Fibroblast of skin of left quadriceps (primary cell): ENCODE data around the gene CFAP100.

Experiments
- DNase-seq, 2 experiments: peaks; one replicate each; pipeline ENCODE4 v3.0.0-alpha.2; 2013; ENCODE audit warnings: low read depth in 2 of 2

Gene CFAP100

DNA sequence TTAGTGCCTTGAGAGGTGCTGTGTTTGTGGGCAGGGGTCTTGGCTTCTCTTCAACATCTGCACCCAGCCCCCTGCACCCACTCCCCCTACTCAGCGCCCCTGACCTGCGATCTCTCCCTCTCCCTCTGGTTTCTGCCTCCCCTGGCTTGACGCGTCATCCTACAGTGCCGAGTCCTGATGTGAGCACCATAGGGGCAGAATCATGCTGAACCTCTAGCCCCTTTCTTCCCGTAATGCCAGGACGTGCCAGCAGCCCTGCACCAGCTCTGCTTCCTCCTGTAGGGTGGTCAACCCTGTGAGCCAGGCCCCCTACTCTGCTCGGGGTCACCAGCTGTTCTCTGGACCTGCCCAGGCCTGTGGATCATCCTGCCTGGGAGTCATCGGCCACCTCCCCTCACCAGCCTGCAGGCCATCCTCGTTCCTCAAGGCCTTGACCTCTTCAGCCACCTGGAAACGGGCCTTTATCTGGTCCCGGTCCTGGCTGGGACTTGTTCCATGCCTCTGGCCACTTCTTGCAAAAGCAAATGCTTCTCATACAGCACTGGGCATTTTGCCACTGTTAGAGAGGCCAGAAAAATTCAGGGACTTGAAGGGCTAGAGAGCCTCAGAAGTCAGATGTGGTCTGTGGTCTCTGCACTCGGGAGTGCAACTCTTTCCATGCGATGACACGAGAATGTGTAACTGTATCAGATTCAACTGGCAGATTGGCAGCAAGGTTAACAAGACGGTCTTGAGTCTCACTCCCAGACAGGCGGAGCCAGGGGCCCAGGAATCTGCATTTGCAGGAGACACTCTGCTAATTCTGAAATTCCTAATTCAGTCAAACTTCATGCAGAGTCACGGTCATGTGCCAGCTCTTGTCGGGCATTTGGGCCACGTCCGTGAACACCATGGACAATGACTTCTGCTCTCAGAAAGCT is 20.8 kb upstream of the CFAP100 start:
- no peak for DNase-seq

DNA sequence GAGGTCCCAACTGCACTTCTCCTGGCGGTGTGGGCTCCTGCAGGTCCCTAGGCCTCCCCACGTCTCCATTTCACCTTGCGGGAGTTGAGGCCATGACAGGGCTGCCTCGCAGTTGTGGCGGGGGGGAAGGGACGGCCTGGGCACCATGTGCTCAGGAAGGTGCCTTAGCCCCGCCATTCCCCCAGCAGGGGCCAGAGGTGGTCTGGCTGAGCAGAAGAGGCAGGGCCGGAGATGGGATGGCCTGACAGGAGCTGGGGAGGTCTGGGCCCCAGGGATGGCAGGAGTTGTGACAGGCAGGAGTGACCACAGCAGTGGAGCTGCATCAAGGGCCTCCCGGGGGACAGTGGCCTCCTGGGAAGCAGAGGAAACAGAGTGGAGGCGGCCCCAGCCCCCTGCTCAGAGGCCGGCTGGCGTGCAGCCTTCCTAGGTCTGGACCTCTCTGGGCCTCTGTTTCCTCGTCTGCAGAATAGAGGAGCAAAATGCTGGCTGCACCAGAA is 18.8 kb upstream of the CFAP100 start:
- DNase-seq = no peak

DNA sequence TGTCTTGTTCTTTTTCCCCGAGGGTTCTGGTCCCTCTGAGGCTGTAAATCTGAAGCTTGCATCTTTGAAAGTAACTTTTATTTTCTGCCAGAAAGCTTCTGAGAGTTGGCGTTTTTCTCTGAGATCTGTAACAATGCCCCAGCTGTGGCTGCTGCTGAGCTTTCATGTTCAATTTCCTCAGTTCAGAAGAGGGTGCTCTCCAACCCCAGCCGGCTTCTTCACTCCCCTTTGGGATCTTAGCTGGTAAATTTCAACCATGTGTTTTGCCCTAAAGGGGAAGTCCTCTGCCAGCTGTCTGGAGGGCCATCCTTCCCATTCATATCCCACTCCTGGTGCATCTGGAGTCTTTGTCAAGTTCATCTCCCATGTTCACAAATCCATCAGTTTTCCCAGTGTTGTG is 18.3 kb upstream of the CFAP100 start:
- DNase-seq = no peak

DNA sequence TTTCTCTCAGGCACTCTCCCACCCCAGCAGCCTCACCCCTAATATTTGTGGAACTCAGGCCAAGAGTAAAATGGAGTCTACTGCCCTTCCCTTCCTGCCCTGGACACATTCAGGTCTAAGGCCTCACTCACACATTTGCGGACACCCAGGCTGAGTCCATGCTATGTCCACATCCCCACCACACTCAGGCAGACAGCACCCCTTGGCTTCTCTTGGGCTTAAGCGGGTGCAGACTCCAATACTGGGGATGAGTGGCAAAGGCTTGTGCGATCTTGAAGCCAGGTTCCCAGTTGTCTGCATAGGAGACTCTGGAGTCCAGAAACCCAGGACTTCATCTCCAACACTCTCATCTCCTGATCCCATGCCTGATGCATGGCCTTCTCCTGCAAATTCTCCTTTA is 17.5 kb upstream of the CFAP100 start:
- no peak for DNase-seq

DNA sequence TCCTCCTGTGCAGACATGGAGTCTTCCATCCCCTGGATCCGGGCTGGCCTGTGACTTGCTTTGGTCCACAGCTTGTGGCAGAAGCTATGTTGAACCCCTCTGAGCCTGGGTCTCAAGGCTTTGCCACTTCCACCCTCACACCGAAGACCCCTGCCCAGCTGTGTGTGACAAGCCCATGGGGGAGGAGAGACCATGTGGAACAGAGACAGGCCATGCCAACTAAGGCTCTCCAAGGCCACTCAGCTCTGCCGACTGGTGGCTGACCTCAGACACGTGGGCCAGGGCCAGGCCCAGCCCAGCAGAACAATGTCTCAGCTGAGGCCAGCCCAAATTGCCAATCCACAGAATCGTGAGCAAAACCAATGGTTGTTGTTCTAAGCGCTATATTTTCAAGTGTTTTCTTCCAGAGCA is 16.4 kb upstream of the CFAP100 start:
- no peak for DNase-seq

DNA sequence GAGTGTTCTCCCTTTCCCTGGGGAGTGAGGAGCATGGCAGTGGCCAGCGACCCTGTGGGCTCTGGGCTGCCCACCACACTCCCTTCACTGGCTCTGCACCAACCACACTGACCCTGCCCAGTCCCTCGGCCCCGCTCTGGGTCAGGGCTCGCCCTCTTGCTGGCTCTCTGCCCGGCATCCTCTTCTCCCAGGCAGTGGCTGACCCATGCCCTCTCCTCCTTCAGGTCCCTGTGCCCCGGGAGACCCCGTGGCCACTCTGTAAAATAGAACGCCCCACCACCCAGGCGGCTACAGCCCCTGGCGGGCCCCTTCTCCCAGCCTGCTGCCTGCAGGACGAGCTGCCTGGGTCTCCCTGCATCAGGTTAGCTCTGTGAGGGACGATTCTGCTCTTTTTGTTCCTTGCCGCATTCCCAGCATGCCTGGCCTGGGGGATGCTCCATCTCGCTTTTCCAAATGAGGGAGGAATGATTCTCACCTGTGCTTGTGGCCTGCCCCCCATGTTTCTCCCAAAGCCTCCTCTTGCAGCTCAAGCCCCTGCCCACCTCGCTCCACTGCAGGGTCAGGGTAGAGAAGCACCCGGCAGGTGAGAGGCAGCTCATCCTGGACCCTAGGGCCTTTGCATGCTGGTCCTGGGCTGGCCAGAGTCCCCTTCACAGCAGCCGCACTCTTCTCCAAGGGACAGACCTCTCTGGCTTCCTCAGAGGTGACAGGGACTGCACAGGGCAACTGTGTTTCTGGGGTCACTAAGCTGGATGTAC is 14.5 kb upstream of the CFAP100 start:
- DNase-seq = no peak

DNA sequence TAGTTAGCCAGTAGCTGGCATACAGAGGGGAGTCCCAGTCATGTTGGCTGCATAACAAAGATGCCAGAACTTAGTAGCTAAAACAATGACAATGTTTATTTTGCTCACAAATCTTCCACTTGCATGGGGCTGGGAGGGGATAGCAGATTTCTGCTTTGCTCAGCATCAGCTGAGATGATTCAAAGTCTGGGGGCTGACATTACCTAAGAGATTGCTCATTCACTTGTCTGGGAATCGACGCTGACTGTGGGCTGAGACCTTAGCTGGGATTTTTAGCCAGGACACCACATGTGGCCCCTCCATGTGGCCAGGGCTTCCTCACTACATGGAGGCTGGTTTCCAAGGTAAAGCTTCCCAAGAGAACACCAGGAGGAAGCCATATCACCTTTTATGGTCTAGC is 12.7 kb upstream of the CFAP100 start:
- no peak for DNase-seq

DNA sequence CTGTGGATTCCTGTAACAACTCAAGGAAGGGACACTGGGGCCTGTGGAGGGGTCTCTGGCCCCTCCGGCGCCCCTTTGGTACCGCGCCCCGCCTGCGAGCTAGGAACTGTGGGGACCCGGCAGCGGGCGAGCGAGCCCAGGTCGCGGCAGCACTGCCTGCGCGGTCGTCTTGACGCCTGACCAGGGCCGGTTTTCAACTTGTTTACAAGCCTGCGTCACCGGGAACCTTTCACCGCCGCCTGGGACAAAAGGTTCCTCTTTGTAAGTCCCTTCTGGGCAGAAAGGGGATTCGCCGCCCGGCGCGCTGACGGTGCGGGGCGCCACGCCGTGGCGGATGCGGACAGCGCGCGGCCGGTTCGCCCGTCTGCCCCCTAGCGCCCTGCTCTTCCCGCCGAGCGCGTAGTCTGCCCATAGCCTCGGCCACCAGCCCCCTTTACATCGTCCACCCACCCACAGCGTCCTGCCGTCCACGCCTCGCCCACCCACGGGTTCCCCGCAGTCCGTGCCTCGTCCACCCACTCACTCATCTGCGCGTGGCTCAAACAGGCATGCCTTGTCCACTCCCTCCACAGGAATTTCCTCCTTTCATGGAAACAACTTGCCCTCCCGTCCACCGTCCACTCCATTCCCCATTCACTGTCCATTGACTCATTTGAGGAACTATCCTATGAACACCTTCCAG is 5.5 kb upstream of the CFAP100 start:
- peak; percentile 38 to 39 for DNase-seq

DNA sequence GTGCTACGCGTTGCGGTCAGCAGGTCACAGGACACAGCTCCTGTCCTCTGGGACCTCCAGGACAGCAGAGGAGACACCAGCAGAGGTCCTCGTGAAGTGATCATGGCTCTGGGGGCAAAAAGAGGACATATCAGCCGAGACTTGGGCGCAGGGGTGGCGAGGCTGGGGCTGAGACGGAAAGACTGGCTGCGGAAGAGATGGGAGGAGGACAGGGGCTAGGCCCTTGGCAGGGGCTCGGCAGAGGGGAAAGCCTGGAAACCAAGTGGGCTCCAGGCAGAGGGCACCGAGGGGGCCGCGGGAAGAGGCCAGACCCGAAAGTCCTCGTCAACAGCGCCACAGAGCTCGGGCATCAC is 4.9 kb upstream of the CFAP100 start:
- DNase-seq = no peak

DNA sequence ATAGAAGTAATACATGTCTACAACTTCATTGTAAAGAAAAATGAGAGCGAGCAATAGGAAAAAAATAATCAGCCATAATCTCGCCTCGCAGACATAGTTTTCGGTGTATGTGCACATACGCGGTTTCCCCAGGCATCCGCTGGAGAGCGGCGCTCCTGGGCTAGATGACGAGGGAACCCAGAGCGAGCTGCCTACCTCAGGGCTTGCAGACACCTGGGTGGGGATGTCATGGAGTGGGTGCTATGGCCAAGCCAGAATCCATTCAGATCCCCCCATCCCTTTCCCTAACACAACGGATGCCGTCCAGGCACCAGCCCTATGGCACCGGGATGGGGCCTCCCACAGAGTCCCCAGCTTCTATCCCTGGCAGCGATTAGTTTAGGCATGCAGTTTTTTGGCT is 4.5 kb upstream of the CFAP100 start:
- DNase-seq = no peak

DNA sequence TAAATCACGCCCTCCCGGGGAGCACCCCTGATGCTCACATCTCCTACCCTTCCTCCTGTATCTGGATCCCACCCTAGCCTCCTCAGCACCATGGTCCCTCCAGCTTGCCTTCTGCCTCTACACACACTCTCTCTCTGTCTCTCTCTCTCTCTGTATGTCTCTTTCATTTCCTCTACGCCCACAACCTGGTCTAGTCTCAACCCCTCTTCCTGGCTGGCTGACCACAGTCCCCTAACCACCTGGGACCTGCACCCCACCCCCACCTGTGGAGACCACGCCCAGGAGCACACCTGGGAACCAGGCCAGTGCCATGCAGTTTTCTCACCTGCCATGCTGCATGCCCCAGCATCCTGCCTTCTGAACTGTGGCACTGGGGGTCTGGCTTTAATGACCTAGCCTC is 4.0 kb upstream of the CFAP100 start:
- DNase-seq = no peak

DNA sequence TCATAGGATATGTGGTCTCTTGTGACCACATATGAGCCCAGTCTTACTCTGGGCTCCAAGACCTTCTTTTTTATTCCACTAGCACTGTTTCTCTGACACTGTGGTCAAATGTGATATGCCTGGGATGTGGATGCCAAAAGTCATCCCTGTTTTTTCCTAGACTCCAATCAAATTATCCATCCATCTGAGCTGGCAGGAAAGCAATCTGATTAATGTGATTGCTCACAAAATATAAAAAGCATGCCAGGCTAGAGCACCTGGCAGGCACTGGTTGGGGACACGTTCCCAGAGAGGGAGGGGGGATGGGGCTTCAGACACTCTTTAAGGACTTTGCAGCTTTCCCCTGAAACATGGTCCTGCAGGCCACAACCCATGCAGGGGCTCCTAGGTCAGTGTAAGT is 3.1 kb upstream of the CFAP100 start:
- DNase-seq = no peak

DNA sequence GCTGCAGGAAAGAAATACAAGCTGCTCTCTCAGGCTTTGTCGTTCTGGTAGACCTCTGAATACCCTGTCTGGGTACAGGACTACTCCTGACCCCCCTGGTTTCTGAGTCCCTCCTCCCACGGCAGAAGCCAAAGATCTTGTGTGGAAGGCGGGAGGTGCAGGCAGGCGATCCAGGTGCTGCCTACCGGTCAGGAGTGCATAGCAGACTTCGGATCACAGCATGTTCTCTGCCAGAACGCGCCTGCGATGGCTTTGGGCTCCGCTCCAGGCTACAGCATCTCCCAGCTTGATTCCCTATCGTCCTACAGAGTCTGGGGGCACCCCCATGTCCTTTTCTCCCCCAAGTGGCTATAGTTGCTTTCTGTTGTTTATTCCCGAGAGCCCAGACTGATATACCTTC is 2.5 kb upstream of the CFAP100 start:
- DNase-seq = no peak

DNA sequence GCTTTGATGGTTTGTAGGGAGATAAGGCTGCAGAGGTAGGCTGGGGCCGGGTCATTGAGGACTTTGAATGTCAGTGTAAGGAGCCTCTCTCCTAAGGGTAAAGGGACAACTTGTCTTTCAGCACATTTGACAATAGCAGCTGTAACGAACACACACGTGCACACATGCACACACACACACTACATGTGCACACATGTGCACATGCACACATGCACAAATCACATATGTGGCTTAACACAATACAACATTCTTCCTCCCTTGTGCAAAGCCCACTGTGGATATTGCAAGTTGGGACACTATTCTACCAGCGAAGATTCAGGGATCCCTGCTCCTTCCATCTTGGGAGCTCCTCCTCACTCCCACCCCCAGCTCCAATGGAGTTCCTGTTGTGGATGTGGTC is 1.1 kb upstream of the CFAP100 start:
- DNase-seq = no peak

DNA sequence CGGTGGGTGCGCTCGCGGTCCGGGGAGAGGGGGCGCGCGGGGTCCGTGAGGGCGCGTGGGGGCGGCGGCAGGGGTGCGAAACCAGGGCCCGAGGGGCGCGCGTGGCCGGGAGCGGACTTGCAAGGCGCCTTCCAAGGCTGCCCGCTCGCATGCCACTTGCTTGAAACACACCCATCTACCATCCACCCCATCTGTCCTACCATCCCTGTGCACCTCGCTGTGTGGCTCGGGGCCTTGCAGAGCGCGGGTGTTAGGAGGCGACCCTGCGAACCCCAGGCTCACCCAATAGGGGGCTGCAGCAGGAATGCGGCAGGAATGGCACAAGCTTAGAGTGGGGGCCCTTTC is 240 bp downstream of the CFAP100 start:
- DNase-seq = no peak

DNA sequence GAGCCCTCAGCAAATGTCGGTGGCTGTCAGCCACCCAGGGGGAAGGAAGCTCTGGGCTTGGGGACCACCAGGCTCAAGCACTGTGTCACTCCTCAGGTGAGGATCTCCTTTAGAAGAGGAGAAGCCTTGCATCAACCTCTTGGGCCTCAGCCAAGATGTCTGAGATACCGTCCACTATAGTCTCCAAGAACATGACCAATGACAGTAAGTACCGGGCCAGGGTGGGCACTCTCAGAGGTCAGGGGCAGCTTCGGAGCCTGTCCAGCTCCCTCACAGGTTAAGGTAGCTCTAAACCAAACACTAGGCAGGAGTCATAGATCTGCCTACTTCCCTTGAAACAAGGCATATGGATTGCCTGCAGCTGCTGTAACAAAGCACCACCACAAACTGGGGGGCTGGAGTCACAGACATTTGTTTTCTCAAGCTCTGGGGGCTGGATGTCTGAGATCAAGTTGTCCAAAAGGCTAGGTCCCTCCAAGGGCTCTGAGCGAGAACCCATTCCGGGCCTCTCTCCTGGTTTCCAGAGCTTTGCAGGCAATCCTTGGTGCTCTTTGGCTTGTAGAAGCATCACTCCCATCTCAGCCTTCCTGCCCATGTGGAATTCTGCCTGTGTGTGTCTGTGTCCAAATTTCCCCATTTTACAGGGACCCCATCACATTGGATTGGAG is 1.3 kb downstream of the CFAP100 start:
- DNase-seq = no peak

DNA sequence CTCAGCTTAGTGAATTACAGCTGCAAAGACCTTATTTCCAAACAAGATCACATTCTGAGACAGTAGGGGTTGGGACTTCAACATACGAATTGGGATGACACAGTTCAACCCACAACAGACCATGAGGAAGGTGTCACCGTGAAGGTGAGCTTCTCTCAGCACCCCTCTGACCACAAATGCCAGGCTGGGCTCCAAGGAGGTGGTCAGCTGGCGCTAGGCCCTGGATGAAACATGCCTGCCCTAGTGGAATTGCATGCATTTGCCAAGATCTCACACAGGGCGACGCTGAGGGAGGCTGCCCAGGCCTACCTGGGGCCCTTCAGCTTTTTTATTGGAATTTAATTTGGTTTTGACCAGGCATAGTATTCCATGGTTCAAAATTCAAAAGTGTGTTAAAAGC is 1.8 kb downstream of the CFAP100 start:
- DNase-seq = no peak

DNA sequence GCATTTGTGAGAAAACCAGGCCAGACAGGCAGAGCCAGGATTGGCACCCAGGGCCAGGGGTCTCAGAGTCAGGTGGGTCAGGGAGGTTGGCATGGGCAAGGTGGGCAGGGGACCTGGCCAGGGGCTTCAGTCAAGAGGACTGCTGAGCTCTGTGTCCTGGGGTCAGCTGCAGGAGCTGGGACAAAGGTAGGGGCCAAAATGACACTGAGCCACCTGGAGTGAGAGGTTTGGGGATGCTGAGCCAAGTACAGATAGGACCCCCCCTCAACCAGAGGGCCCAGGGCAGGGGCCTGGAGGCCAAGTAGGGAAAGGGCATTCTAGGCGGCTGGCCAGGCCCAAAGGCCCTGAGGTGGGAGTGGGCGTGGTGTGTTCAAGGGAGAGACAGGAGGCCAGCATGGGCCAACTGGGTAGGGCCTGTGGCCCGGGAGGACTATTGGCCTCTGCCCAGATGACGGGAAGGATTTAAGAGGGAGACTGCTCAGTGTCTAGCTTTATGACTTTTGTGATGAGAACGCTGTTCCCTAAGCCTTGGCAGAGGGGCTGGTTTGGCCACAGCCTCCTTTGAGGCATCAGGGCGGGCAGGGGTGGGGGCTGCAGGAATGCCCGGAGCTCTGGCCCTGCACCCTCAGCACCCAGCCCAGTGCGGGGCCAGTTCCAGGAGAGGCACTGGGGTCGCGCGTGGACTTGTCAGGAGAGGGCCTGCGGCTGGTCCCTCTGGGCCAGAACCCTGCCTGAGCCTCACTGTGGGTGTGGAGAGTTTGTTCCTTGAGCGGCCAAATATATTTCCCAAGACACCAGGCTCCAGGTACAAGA is 3.1 kb downstream of the CFAP100 start:
- no peak for DNase-seq

DNA sequence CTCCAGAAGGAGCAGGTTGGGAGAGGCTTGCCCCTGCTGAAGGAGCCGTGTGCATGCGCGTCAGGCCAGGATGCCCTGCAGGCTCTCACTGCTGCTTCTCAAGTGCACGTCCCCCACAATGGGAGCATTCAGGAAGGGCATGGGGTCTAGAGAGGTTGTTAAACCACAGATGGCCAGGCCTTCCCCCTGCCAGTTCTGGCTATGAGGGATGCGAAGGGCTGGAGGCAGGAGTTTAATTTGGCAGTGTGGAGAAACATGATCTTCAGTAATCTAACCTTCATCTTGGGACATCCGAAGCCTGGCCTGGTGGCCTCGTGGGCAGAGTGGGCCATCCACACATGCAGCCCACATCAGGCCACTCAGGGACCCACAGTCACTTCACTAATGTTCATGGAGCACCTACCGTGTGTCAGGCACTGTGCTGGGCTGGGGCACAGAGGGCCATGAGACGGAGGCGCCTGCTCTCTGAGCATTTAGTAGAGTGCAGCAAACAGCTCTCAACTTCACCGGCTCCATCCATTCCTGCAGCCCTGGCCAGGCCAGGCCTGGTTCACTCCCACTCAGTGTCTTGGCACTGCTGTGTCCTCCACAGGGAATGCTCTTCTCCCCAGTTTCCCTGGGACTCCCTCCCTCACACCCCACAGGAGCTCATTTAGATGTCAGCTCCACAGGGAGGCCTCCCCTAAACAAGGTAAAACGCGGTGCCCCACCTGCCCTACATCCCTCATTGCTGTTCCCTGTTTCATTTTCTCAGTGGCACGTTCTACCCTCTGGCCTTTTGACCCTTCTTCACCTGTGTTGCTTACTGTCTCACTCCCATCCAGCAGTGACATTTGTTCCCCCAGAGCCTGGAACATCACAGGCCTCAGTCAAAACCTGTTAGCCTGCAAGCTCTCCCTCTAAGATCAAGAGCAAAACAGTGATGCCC is 4.0 kb downstream of the CFAP100 start:
- DNase-seq = no peak

DNA sequence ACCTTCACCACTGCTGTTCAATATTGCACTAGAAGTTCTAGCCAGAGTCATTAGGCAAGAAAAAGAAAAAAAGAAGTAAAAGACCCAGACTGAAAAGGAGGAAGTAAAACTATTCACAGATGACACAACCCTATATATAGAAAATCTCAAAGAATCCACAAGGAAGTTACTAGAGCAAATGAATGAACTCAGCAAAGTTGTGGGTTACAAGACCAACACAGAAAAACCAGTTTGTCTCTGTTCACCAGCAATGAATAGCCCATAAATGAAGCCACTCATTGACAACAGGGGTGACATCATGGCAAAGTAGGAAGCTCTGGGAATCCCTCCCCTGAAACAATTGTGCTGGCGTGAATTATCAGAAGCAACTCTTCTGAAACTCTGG is 4.6 kb downstream of the CFAP100 start:
- no peak for DNase-seq
